SK-N-SH (cell line): ENCODE measurements around the gene PYDC1. TPM values are rescaled to one million over a fixed set of nuclear protein-coding genes. Genes with fewer than 3 reads are reported as not detected.

Source experiments
- CTCF ChIA-PET: fragments of 300-600, 350-600 bp; formaldehyde crosslinking; extraction: SDS; loops from one replicate; lab custom pipeline; 2021; lab: Yijun Ruan, JAX
- POLR2A ChIA-PET: fragments of 350-600 bp; sonication (Branson Sonifier 250); formaldehyde crosslinking; extraction: SDS; loops from one replicate; lab custom pipeline; 2020; ENCODE audit warnings: antibody characterized with exemption, inconsistent platforms; lab: Yijun Ruan, JAX
- DNase-seq: peaks from one replicate; pipeline ENCODE4 v3.0.0; 2012
- H2AFZ ChIP-seq: fragments of 200-600 bp; sonication (generic); 2 replicates; pipeline ENCODE4 v1.8.1; 2016; ENCODE audit warnings: antibody characterized with exemption, mild to moderate bottlenecking, low read depth
- H3F3A ChIP-seq: fragments of 200-600 bp; sonication (generic); replicated peaks from 2 replicates; pipeline ENCODE3; 2016; ENCODE audit warnings: antibody characterized with exemption, mild to moderate bottlenecking; ENCODE audit not compliant: insufficient read depth
- H3K27ac ChIP-seq, 2 experiments: fragments of 200-500 bp in 1 of 2; fragments of 200-600 bp in 1 of 2; sonication (Bioruptor generic) in 1 of 2; sonication (generic), shearing (Covaris generic) in 1 of 2; 2 replicates each; pipeline versions ENCODE4 v1.5.1 to v1.6.1; 2014 to 2016; ENCODE audit warnings: low read depth in 2 of 2, inconsistent platforms in 1 of 2, low read length in 1 of 2, mild to moderate bottlenecking in 1 of 2, mixed read lengths in 1 of 2
- H3K27me3 ChIP-seq: fragments of 200-600 bp; sonication (generic), shearing (Covaris generic); 2 replicates; pipeline ENCODE4 v1.6.1; 2016; ENCODE audit warnings: mixed run types; ENCODE audit not compliant: insufficient read depth
- H3K36me3 ChIP-seq, 2 experiments: fragments of 200-500 bp in 1 of 2; fragments of 200-600 bp in 1 of 2; sonication (Bioruptor generic) in 1 of 2; sonication (generic) in 1 of 2; replicated peaks in 1 of 2; 2 replicates each; pipeline versions ENCODE3 to v1.5.1; 2014 to 2016; ENCODE audit warnings: low read length in 1 of 2, mild to moderate bottlenecking in 1 of 2; ENCODE audit not compliant: insufficient read depth in 2 of 2, control insufficient read depth in 1 of 2
- H3K4me1 ChIP-seq, 2 experiments: fragments of 200-500 bp in 1 of 2; fragments of 200-600 bp in 1 of 2; sonication (Bioruptor generic) in 1 of 2; sonication (generic), shearing (Covaris generic) in 1 of 2; 2 replicates each; pipeline versions ENCODE4 v1.5.1 to v1.6.1; 2014 to 2016; ENCODE audit warnings: low read depth in 1 of 2, low read length in 1 of 2, mixed run types in 1 of 2; ENCODE audit not compliant: insufficient read depth in 2 of 2, control insufficient read depth in 1 of 2
- H3K4me2 ChIP-seq: fragments of 200-600 bp; sonication (generic), shearing (Covaris generic); 2 replicates; pipeline ENCODE4 v1.6.1; 2017; ENCODE audit warnings: mixed run types
- H3K4me3 ChIP-seq, 2 experiments: fragments of 200-500 bp in 1 of 2; fragments of 200-600 bp in 1 of 2; sonication (Bioruptor generic) in 1 of 2; sonication (generic), shearing (Covaris generic) in 1 of 2; 2 replicates each; pipeline versions ENCODE4 v1.5.1 to v1.8.1; 2014 to 2016; ENCODE audit warnings: low read depth in 2 of 2, inconsistent platforms in 1 of 2, low read length in 1 of 2, mild to moderate bottlenecking in 1 of 2, mixed read lengths in 1 of 2, moderate library complexity in 1 of 2
- H3K79me2 ChIP-seq: fragments of 200-600 bp; sonication (generic); 2 replicates; pipeline ENCODE4 v1.8.1; 2017; ENCODE audit warnings: mild to moderate bottlenecking; ENCODE audit not compliant: insufficient read depth
- H3K9ac ChIP-seq: fragments of 200-600 bp; sonication (generic); 2 replicates; pipeline ENCODE4 v1.6.1; 2017; ENCODE audit warnings: mixed run types
- H3K9me2 ChIP-seq: fragments of 200-600 bp; sonication (generic); 2 replicates; pipeline ENCODE4 v1.6.1; 2017; ENCODE audit warnings: mixed run types
- H3K9me3 ChIP-seq: fragments of 200-600 bp; sonication (generic); 2 replicates; pipeline ENCODE4 v1.6.1; 2017; ENCODE audit warnings: mixed run types, mild to moderate bottlenecking, moderate library complexity
- H4K20me1 ChIP-seq: fragments of 200-600 bp; sonication (generic); 2 replicates; pipeline ENCODE4 v1.6.1; 2017; ENCODE audit warnings: mild to moderate bottlenecking, mixed run types; ENCODE audit not compliant: insufficient read depth
- CTCF ChIP-seq: fragments of 200-600 bp; sonication (generic); IDR thresholded peaks from 2 replicates; pipeline ENCODE4 v1.6.1; 2017; ENCODE audit warnings: antibody characterized with exemption, mild to moderate bottlenecking, moderate library complexity
- EP300 ChIP-seq, 2 experiments: IDR thresholded peaks; 2 replicates each; pipeline versions ENCODE4 v1.4.0 to v1.6.1; 2012; ENCODE audit warnings: borderline replicate concordance in 1 of 2, low read depth in 1 of 2, low read length in 1 of 2
- FOXM1 ChIP-seq: IDR thresholded peaks from 2 replicates; pipeline ENCODE4 v1.4.0; 2012; ENCODE audit warnings: low read depth, mild to moderate bottlenecking
- GABPA ChIP-seq: IDR thresholded peaks from 2 replicates; pipeline ENCODE4 v1.4.0; 2012; ENCODE audit warnings: low read depth, mild to moderate bottlenecking
- GATA2 ChIP-seq: sonication (generic); formaldehyde crosslinking; IDR thresholded peaks from 2 replicates; pipeline ENCODE4 v1.5.0; 2020; ENCODE audit warnings: mild to moderate bottlenecking, missing genetic modification reagents
- MXI1 ChIP-seq: IDR thresholded peaks from 2 replicates; pipeline ENCODE4 v1.6.1; 2012; ENCODE audit warnings: mild to moderate bottlenecking, low read depth, low read length, improper control_type of control experiment
- NFIC ChIP-seq: IDR thresholded peaks from 2 replicates; pipeline ENCODE4 v1.4.0; 2012; ENCODE audit warnings: borderline replicate concordance
- NRF1 ChIP-seq: IDR thresholded peaks from 2 replicates; pipeline ENCODE4 v1.6.1; 2012; ENCODE audit warnings: low read depth, mild to moderate bottlenecking, low read length
- POLR2AphosphoS5 ChIP-seq: IDR thresholded peaks from 2 replicates; pipeline ENCODE4 v1.6.1; 2012; ENCODE audit warnings: low read depth, low read length
- RAD21 ChIP-seq: IDR thresholded peaks from 2 replicates; pipeline ENCODE4 v1.6.1; 2012; ENCODE audit warnings: mild to moderate bottlenecking, low read length
- RCOR1 ChIP-seq: fragments of 150-350 bp; IDR thresholded peaks from 2 replicates; pipeline ENCODE4 v1.6.1; 2017; ENCODE audit warnings: antibody characterized with exemption, low read length
- SIN3A ChIP-seq: IDR thresholded peaks from 2 replicates; pipeline ENCODE4 v1.6.1; 2012; ENCODE audit warnings: low read depth, mild to moderate bottlenecking, low read length, moderate library complexity, borderline replicate concordance
- TAF1 ChIP-seq: IDR thresholded peaks from 2 replicates; pipeline ENCODE4 v1.6.1; 2012; ENCODE audit warnings: low read depth, mild to moderate bottlenecking, low read length, moderate library complexity, borderline replicate concordance
- TCF12 ChIP-seq: IDR thresholded peaks from 2 replicates; pipeline ENCODE4 v1.4.0; 2012
- YY1 ChIP-seq: IDR thresholded peaks from 2 replicates; pipeline ENCODE4 v1.4.0; 2012; ENCODE audit warnings: low read depth, mild to moderate bottlenecking
- WGBS: methylation state at CpG from one replicate; pipeline ENCODE4 v1.1.6; 2017; ENCODE audit warnings: low lambda C conversion rate; 5-methylcytosine and 5-hydroxymethylcytosine counted together
- polyA plus RNA-seq, 3 experiments: library from polyadenylated mRNA; depleted of rRNA; stranded (reverse); fragments of >200 nt; gene quantifications; 2 replicates each; pipeline ENCODE4 v1.2.3, GENCODE V29; 2012
- TF ChIP-seq, protein P1 (sequence below): IDR thresholded peaks from 2 replicates; pipeline ENCODE4 v1.4.0; 2012; ENCODE audit warnings: low read depth, borderline replicate concordance
- TF ChIP-seq, protein P2 (sequence below): IDR thresholded peaks from 2 replicates; pipeline ENCODE4; 2012

The PYDC1 gene
- polyA plus RNA-seq, 1 of the 3 experiments (the other 2 are of a cell fraction): not detected

DNA sequence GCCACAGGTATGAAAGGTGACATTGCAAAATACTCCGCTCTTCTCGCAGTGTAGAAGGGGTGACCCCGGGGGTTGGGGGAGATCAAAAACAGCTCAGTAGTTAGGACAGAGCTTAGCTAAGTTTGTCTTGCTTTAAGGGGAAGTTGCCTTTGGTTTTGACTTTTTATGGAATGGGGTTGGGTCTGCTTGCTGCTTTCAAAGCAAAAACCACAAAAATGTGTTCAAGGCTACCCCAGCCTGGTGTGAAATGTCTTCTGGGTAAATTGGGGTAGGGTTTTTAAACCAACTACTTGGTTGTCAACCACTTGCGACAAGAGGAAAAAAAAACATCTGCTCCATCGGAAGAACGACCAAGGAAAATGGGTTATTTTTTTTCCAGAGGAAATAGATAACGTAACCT is 30.8 kb downstream of the PYDC1 start (continued):
- TF ChIP-seq, protein P1, sequence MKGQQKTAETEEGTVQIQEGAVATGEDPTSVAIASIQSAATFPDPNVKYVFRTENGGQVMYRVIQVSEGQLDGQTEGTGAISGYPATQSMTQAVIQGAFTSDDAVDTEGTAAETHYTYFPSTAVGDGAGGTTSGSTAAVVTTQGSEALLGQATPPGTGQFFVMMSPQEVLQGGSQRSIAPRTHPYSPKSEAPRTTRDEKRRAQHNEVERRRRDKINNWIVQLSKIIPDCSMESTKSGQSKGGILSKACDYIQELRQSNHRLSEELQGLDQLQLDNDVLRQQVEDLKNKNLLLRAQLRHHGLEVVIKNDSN: no peak
- no peak for TF ChIP-seq TAF1
- no peak for TF ChIP-seq GABPA
- no peak for TF ChIP-seq GATA2 (CRISPR knock-in tag)
- no peak for TF ChIP-seq SIN3A
- no peak for TF ChIP-seq RAD21

DNA sequence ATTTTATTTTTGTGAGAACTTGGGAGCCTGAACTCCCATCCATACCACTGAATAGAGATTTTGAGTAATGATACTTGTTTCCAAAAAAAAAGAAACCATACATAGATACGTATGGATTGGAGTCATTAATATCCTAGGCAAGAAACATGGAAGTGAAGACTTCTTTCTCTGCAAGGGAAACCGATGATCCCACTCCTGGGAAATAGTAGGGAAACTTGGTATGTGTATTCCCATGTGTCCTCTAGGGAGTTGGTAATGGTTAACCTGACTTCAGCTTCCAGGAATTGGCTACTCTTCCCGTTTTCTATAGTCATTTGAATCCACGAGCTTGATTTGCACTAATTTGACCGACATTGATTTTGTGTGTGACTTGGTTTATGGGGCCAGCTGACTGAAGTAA is 31.6 kb downstream of the PYDC1 start:
- Histone ChIP-seq H3K9me2 (no peaks in the 10 kb centered on the region), H3K27ac (no peak overlapping the region), H3K79me2 (peaks cover 100% of the 10 kb centered on the region), H3K4me2 (no peak overlapping the region), H3K4me3 (no peak overlapping the region), H3K9me3 (no peaks in the 10 kb centered on the region), H3K36me3 (peaks cover 73 to 95% of the 10 kb centered on the region in 2 experiments), H3K27me3 (no peaks in the 10 kb centered on the region), H3K9ac (no peak overlapping the region), H3F3A (peaks cover 40% of the 10 kb centered on the region), H4K20me1 (peaks cover 98% of the 10 kb centered on the region), H3K4me1 (peaks cover 9 to 15% of the 10 kb centered on the region in 2 experiments; a peak in 2 of 4 replicates), H2AFZ (no peak overlapping the region)
- WGBS: 86% methylated on average over 5 of the region's 5 CpGs
- DNase-seq: no peak
- ChIA-PET POLR2A (interaction anchor here (0.8 kb wide), 1 partner anchor 12 kb away, joined by 4 read pairs; no protein-coding TSS in a partner anchor), CTCF (interaction anchor here (1.1 kb wide), 1 partner anchor 526 kb away, joined by 3 read pairs; no protein-coding TSS in a partner anchor)
- no peak for TF ChIP-seq NRF1
- TF ChIP-seq NFIC: no peak
- TF ChIP-seq POLR2AphosphoS5: peak; percentile 19; the same call in 1 of the 2 replicates
- TF ChIP-seq MXI1: no peak
- no peak for TF ChIP-seq CTCF

- Histone ChIP-seq H2AFZ (no peak overlapping the region), H3K9ac (no peak overlapping the region), H3K27me3 (no peaks in the 10 kb centered on the region), H3F3A (peaks cover 40% of the 10 kb centered on the region), H3K36me3 (peaks cover 69 to 91% of the 10 kb centered on the region in 2 experiments), H3K27ac (no peak overlapping the region), H3K4me2 (no peak overlapping the region), H3K9me2 (no peaks in the 10 kb centered on the region), H4K20me1 (peaks cover 94% of the 10 kb centered on the region), H3K9me3 (no peaks in the 10 kb centered on the region), H3K79me2 (peaks cover 99% of the 10 kb centered on the region), H3K4me3 (no peak overlapping the region), H3K4me1 (peaks cover 9 to 15% of the 10 kb centered on the region in 2 experiments; a peak in 2 of 4 replicates)
- 97% methylated on average over 14 of the region's 14 CpGs for WGBS
- no peak for DNase-seq
- ChIA-PET POLR2A (no interaction called here), CTCF (interaction anchor here (0.6 to 1.4 kb wide), 3 partner anchors 43 to 527 kb away, joined by 3 to 5 read pairs (median 3); no protein-coding TSS in a partner anchor)
- TF ChIP-seq FOXM1 (no peak), RCOR1 (no peak), YY1 (no peak), CTCF (no peak), EP300 (IDR thresholded peaks at IDR 0.05; ENCODE audit: borderline replicate concordance in 1 of 2, low read depth in 1 of 2, low read length in 1 of 2) (no peak), NRF1 (no peak), TCF12 (no peak)
- TF ChIP-seq, protein P2, sequence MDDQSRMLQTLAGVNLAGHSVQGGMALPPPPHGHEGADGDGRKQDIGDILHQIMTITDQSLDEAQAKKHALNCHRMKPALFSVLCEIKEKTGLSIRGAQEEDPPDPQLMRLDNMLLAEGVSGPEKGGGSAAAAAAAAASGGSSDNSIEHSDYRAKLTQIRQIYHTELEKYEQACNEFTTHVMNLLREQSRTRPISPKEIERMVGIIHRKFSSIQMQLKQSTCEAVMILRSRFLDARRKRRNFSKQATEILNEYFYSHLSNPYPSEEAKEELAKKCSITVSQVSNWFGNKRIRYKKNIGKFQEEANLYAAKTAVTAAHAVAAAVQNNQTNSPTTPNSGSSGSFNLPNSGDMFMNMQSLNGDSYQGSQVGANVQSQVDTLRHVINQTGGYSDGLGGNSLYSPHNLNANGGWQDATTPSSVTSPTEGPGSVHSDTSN: no peak
Observed at GRCh38 chr16:31184888-31185287, 32.0 kb downstream of the PYDC1 start.
